ENCODE data around the gene ABCC4. TPM values are rescaled to one million over a fixed set of nuclear protein-coding genes. Genes with fewer than 3 reads are reported as not detected.

ABCC4 gene
- total and polyA plus RNA-seq, 8 donors = 0.80 to 8.7 (median 4.1) TPM

GRCh38 chr13:95030821-95031343, 270.4 kb downstream of the ABCC4 start:
- 81 to 88% methylated on average over 4 of the region's 4 CpGs for WGBS, 2 donors
- FAIRE-seq (no peak), DNase-seq (no peak), ATAC-seq (no peak)
- intact Hi-C loops (cut with DNase I) = no loop called here
- Histone ChIP-seq H3K4me1 (no peaks in the 10 kb centered on the region), H3K27me3 (no peaks in the 10 kb centered on the region), H3K4me3 (no peak overlapping the region), H3K27ac (no peak overlapping the region), H3K36me3 (no peaks in the 10 kb centered on the region), H3K9me3 (no peaks in the 10 kb centered on the region)
- TF ChIP-seq CTCF (IDR thresholded peaks at IDR 0.05) = no peak

GRCh38 chr13:95027638-95028037, 273.6 kb downstream of the ABCC4 start:
- DNase-seq (no peak), ATAC-seq (no peak), FAIRE-seq (no peak)
- H3K27ac ChIP-seq = no peak overlapping the region
- H3K36me3 ChIP-seq = peaks cover 0 to 3% (median 0%) of the 10 kb centered on the region in 3 donors
- WGBS, 2 donors = 92 to 99% methylated on average over 3 of the region's 3 CpGs
- no peak overlapping the region for H3K4me3 ChIP-seq
- H3K9me3 ChIP-seq = no peaks in the 10 kb centered on the region
- no peaks in the 10 kb centered on the region for H3K4me1 ChIP-seq
- no peaks in the 10 kb centered on the region for H3K27me3 ChIP-seq
- TF ChIP-seq CTCF (IDR thresholded peaks at IDR 0.05) = no peak
- intact Hi-C loops (cut with DNase I) = no loop called here

- Histone ChIP-seq H3K27me3 (no peaks in the 10 kb centered on the region), H3K4me1 (no peaks in the 10 kb centered on the region), H3K27ac (no peak overlapping the region), H3K4me3 (no peak overlapping the region), H3K9me3 (no peaks in the 10 kb centered on the region), H3K36me3 (peaks cover 0 to 3% (median 0%) of the 10 kb centered on the region in 3 donors)
- intact Hi-C loops (cut with DNase I) = no loop called here
- FAIRE-seq = no peak
- no peak for TF ChIP-seq CTCF (IDR thresholded peaks at IDR 0.05)
- no peak for DNase-seq
- 100% methylated on average over 1 of the region's 1 CpG for WGBS, 2 donors
- no peak for ATAC-seq
These were observed 276.1 kb downstream of the ABCC4 start for GRCh38 chr13:95025116-95025515.

GRCh38 chr13:95023405-95023804, 277.8 kb downstream of the ABCC4 start:
- H3K9me3 ChIP-seq = no peaks in the 10 kb centered on the region
- no peak for FAIRE-seq
- ATAC-seq = no peak
- intact Hi-C loops (cut with DNase I) = no loop called here
- peaks cover 0 to 3% (median 0%) of the 10 kb centered on the region in 3 donors for H3K36me3 ChIP-seq
- DNase-seq = no peak
- H3K4me3 ChIP-seq = no peak overlapping the region
- TF ChIP-seq CTCF (IDR thresholded peaks at IDR 0.05) = no peak
- H3K4me1 ChIP-seq = no peaks in the 10 kb centered on the region
- no peak overlapping the region for H3K27ac ChIP-seq
- WGBS, 2 donors = 60 to 86% methylated on average over 4 of the region's 4 CpGs
- no peaks in the 10 kb centered on the region for H3K27me3 ChIP-seq

- Histone ChIP-seq H3K4me1 (no peaks in the 10 kb centered on the region), H3K27me3 (no peaks in the 10 kb centered on the region), H3K36me3 (peaks cover 0 to 3% (median 0%) of the 10 kb centered on the region in 3 donors), H3K4me3 (no peak overlapping the region), H3K27ac (no peak overlapping the region), H3K9me3 (no peaks in the 10 kb centered on the region)
- TF ChIP-seq CTCF (IDR thresholded peaks at IDR 0.05) = no peak
- intact Hi-C loops (cut with DNase I) = no loop called here
- DNase-seq (no peak), ATAC-seq (no peak), FAIRE-seq (no peak)
- WGBS, 2 donors = 95 to 96% methylated on average over 6 of the region's 6 CpGs
These were observed 280.8 kb downstream of the ABCC4 start for GRCh38 chr13:95020298-95020987.
